IMR-90 (cell line): ENCODE results near the gene JMY. TPM values are rescaled to one million over a fixed set of nuclear protein-coding genes. Genes with fewer than 3 reads are reported as not detected.

Experiments used
- ATAC-seq: fragments of 200-7000 bp; cut with Tn5 transposase; 2 replicates; pipeline ENCODE4 v1.9.1; 2020; ENCODE audit warnings: low read depth, mild to moderate bottlenecking, moderate library complexity
- BruUV-seq: library from RNA; stranded (reverse); fragments of 400-500 nt; replicated peaks from 2 replicates; lab custom pipeline; 2021; lab: Mats Ljungman, UMichigan
- CTCF ChIA-PET: fragments of 300-600 bp; formaldehyde crosslinking; extraction: SDS; loops from one replicate; lab custom pipeline; 2021; ENCODE audit warnings: antibody characterized with exemption; lab: Yijun Ruan, JAX
- POLR2A ChIA-PET: fragments of 300-600 bp; sonication (Branson Sonifier 250); formaldehyde crosslinking; loops from one replicate; lab custom pipeline; 2022; ENCODE audit warnings: antibody characterized with exemption; ENCODE audit not compliant: unreplicated experiment; lab: Charles Lee
- DNase-seq: peaks from one replicate; pipeline ENCODE4 v3.0.0; 2013
- H2AFZ ChIP-seq: replicated peaks from 2 replicates; pipeline ENCODE3; 2013; ENCODE audit warnings: low read length, mild to moderate bottlenecking; ENCODE audit not compliant: poor library complexity
- H2AK5ac ChIP-seq: 2 replicates; pipeline ENCODE4 v1.6.1; 2013; ENCODE audit warnings: low read depth, low read length, inconsistent platforms
- H2AK9ac ChIP-seq: replicated peaks from 2 replicates; pipeline ENCODE3; 2013; ENCODE audit warnings: mild to moderate bottlenecking, low read depth, low read length, moderate library complexity; ENCODE audit not compliant: poor library complexity
- H2BK120ac ChIP-seq: 2 replicates; pipeline ENCODE4 v1.6.1; 2013; ENCODE audit warnings: low read depth, low read length, inconsistent platforms
- H2BK15ac ChIP-seq: 3 replicates; pipeline ENCODE4 v1.6.1; 2013; ENCODE audit warnings: low read depth, low read length, inconsistent platforms
- H2BK20ac ChIP-seq: 2 replicates; pipeline ENCODE4 v1.6.1; 2013; ENCODE audit warnings: low read depth, mild to moderate bottlenecking, inconsistent platforms, low read length, moderate library complexity
- H2BK5ac ChIP-seq: 2 replicates; pipeline ENCODE4 v1.6.1; 2013; ENCODE audit warnings: mild to moderate bottlenecking, low read depth, low read length, inconsistent platforms; ENCODE audit not compliant: poor library complexity, severe bottlenecking
- H3K14ac ChIP-seq: replicated peaks from 2 replicates; pipeline ENCODE4 v1.6.1; 2013; ENCODE audit warnings: low read depth, low read length, inconsistent platforms
- H3K18ac ChIP-seq: 2 replicates; pipeline ENCODE4 v1.6.1; 2013; ENCODE audit warnings: low read depth, low read length, control low read depth
- H3K23ac ChIP-seq: 2 replicates; pipeline ENCODE4 v1.6.1; 2013; ENCODE audit warnings: low read depth, low read length, inconsistent platforms
- H3K27ac ChIP-seq: 2 replicates; pipeline ENCODE4 v1.5.1; 2013; ENCODE audit warnings: mild to moderate bottlenecking, control low read depth, low read length; ENCODE audit not compliant: insufficient read depth
- H3K27me3 ChIP-seq: 2 replicates; pipeline ENCODE4 v1.6.1; 2013; ENCODE audit warnings: low read length; ENCODE audit not compliant: control insufficient read depth, insufficient read depth
- H3K36me3 ChIP-seq: 2 replicates; pipeline ENCODE4 v1.6.1; 2013; ENCODE audit warnings: low read length, mixed read lengths; ENCODE audit not compliant: control insufficient read depth, insufficient read depth
- H3K4ac ChIP-seq: 2 replicates; pipeline ENCODE4 v1.6.1; 2013; ENCODE audit warnings: low read depth, low read length, inconsistent platforms
- H3K4me1 ChIP-seq: 2 replicates; pipeline ENCODE4 v1.6.1; 2013; ENCODE audit warnings: low read length, mixed read lengths; ENCODE audit not compliant: control insufficient read depth, insufficient read depth
- H3K4me2 ChIP-seq: 2 replicates; pipeline ENCODE4 v1.6.1; 2013; ENCODE audit warnings: low read depth, mild to moderate bottlenecking, control low read depth, low read length, moderate library complexity
- H3K4me3 ChIP-seq: 2 replicates; pipeline ENCODE4 v1.5.1; 2013; ENCODE audit warnings: low read depth, mild to moderate bottlenecking, control low read depth, low read length, moderate library complexity; ENCODE audit not compliant: insufficient read depth
- H3K56ac ChIP-seq: 2 replicates; pipeline ENCODE4 v1.6.1; 2013; ENCODE audit warnings: low read length, inconsistent platforms; ENCODE audit not compliant: insufficient read depth; ENCODE audit errors: extremely low read depth
- H3K79me1 ChIP-seq, 2 experiments: 2 replicates each; pipeline ENCODE4 v1.6.1; 2013; ENCODE audit warnings: low read length in 2 of 2, inconsistent platforms in 1 of 2, low read depth in 1 of 2
- H3K9ac ChIP-seq: 2 replicates; pipeline ENCODE4 v1.6.1; 2013; ENCODE audit warnings: low read depth, low read length, control low read depth
- H3K9me1 ChIP-seq: 2 replicates; pipeline ENCODE4 v1.6.1; 2013; ENCODE audit warnings: low read length, inconsistent platforms; ENCODE audit not compliant: insufficient read depth
- H3K9me3 ChIP-seq: 2 replicates; pipeline ENCODE4 v1.6.1; 2013; ENCODE audit warnings: low read length; ENCODE audit not compliant: control insufficient read depth, insufficient read depth
- H4K20me1 ChIP-seq: 2 replicates; pipeline ENCODE4 v1.6.1; 2013; ENCODE audit warnings: low read length, inconsistent platforms; ENCODE audit not compliant: insufficient read depth
- H4K5ac ChIP-seq: 2 replicates; pipeline ENCODE4 v1.6.1; 2013; ENCODE audit warnings: mild to moderate bottlenecking, low read depth, low read length, control low read depth
- H4K8ac ChIP-seq, 2 experiments: 2 replicates each; pipeline ENCODE4 v1.6.1; 2013; ENCODE audit warnings: low read depth in 2 of 2, low read length in 2 of 2, control low read depth in 1 of 2, inconsistent platforms in 1 of 2
- H4K91ac ChIP-seq: 2 replicates; pipeline ENCODE4 v1.6.1; 2013; ENCODE audit warnings: low read depth, low read length, inconsistent platforms; ENCODE audit not compliant: insufficient read depth
- RAD21 ChIP-seq: IDR thresholded peaks from 2 replicates; pipeline ENCODE4 v1.6.1; 2012; ENCODE audit warnings: low read length, improper control_type of control experiment
- WGBS, 2 experiments: methylation state at CpG; one replicate each; pipeline versions ENCODE4 v1.1.5 to v1.1.7; 2013; ENCODE audit warnings: missing lambda C conversion rate in 2 of 2; ENCODE audit not compliant: insufficient read length in 1 of 2; ENCODE audit errors: extremely low coverage in 2 of 2; 5-methylcytosine and 5-hydroxymethylcytosine counted together
- dilution Hi-C: fragments of 300-500 bp; cut with HindIII; formaldehyde crosslinking; loops from one replicate; pipeline ENCODE4 v1.14.3; 2018; ENCODE audit warnings: low sequenced_read_pairs; ENCODE audit not compliant: unreplicated experiment
- in situ Hi-C: fragments of 300-500 bp; cut with MboI; formaldehyde crosslinking; loops from 3 replicates; pipeline ENCODE4 v1.14.3; 2019; ENCODE audit warnings: low sequenced_read_pairs, inconsistent platforms, mixed read lengths
- intact Hi-C: fragments of 100-400 bp; cut with micrococcal nuclease; formaldehyde crosslinking; loops from 2 replicates; pipeline ENCODE4 v1.10.0; 2022
- polyA plus RNA-seq, 3 experiments: library from polyadenylated mRNA; depleted of rRNA; stranded (reverse); fragments of >200 nt; gene quantifications; 2 replicates each; pipeline ENCODE4 v1.2.3, GENCODE V29; 2012; ENCODE audit warnings: low replicate concordance in 1 of 3
- total RNA-seq: library from RNA; depleted of rRNA; stranded (reverse); fragments of >200 nt; gene quantifications from 2 replicates; pipeline ENCODE4 v1.2.3, GENCODE V29; 2012

The JMY gene
- total and polyA plus RNA-seq, 2 of the 4 experiments (the other 2 are of a cell fraction) = 1.7 to 3.2 TPM

DNA sequence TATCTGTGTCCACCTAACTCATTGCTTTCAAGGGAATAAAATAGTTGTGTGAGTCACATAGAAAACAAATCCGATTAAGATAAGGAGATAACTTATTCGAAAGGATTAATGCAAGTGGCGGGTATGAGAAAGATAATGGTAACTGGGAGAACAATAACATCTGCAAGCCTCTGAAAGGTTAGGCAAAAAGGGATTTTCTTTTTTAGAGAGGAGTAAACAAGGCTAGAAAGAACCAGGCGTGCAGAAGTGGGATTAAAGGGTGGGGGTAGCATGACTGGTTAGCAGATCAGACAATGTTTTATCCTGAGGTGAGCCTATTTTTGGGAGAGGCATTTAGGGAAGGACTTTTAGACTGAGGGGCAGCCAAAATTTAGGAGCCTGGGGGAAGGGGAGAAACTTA is 34.7 kb upstream of the JMY start:
- no CpG with 5 or more reads among the region's 4 CpGs for WGBS, 2 experiments
- H4K8ac ChIP-seq = no peak overlapping the region
- H3K14ac ChIP-seq = no peak overlapping the region
- no peaks in the 10 kb centered on the region for H3K36me3 ChIP-seq
- H3K4me2 ChIP-seq = no peak overlapping the region
- no peak overlapping the region for H3K4ac ChIP-seq
- no peaks in the 10 kb centered on the region for H4K20me1 ChIP-seq
- no peak for TF ChIP-seq RAD21
- no peak overlapping the region for H3K27ac ChIP-seq
- H3K9ac ChIP-seq = no peak overlapping the region
- dilution Hi-C loops (no loop called here), intact Hi-C loops (loop anchor here (2.0 kb wide), 1 partner anchor 68 kb away; no protein-coding TSS in a partner anchor), in situ Hi-C loops (no loop called here)
- H2BK15ac ChIP-seq = no peak overlapping the region
- H2AFZ ChIP-seq = no peak overlapping the region
- no peak overlapping the region for H3K56ac ChIP-seq
- H3K9me3 ChIP-seq = no peaks in the 10 kb centered on the region
- ChIA-PET CTCF (interaction anchor here (0.6 to 1.0 kb wide), 2 partner anchors 61 to 68 kb away, joined by 4 to 5 read pairs; no protein-coding TSS in a partner anchor), POLR2A (no interaction called here)
- H3K27me3 ChIP-seq = no peaks in the 10 kb centered on the region
- no peak overlapping the region for H2BK20ac ChIP-seq
- no peak overlapping the region for H3K23ac ChIP-seq
- no peaks in the 10 kb centered on the region for H3K4me1 ChIP-seq
- H2BK120ac ChIP-seq = no peak overlapping the region
- no TSS peak for BruUV-seq
- no peaks in the 10 kb centered on the region for H3K79me1 ChIP-seq
- ATAC-seq (no peak), DNase-seq (no peak)
- H2AK5ac ChIP-seq = no peak overlapping the region
- no peak overlapping the region for H4K91ac ChIP-seq
- H2AK9ac ChIP-seq = no peak overlapping the region
- H3K9me1 ChIP-seq = no peaks in the 10 kb centered on the region
- no peak overlapping the region for H3K18ac ChIP-seq
- no peak overlapping the region for H2BK5ac ChIP-seq
- H3K4me3 ChIP-seq = no peak overlapping the region
- no peak overlapping the region for H4K5ac ChIP-seq
